Prostate gland (tissue), 2 donors: ENCODE measurements around the gene UBR4. TPM values are rescaled to one million over a fixed set of nuclear protein-coding genes. Genes with fewer than 3 reads are reported as not detected.
"Not testable (repeated sequence)": the region's sequence is repeated elsewhere in the genome, so short reads cannot be mapped to it uniquely, and the experiment has no call there.

Experiments used
- DNase-seq: peaks from one replicate; pipeline ENCODE4 v3.0.0-alpha.2; 2019; ENCODE audit warnings: low spot score
- H3K27ac ChIP-seq, 2 donors: fragments of 200-600 bp; sonication (generic); 2 replicates each; pipeline ENCODE4 v1.5.1; 2017 to 2019
- H3K27me3 ChIP-seq: fragments of 200-600 bp; sonication (generic); replicated peaks from 2 replicates; pipeline ENCODE4 v1.5.1; 2019; ENCODE audit not compliant: insufficient read depth
- H3K36me3 ChIP-seq, 2 donors: fragments of 200-600 bp; sonication (generic); 1 replicate in 1 of 2; 2 replicates in 1 of 2; pipeline versions ENCODE4 v1.5.1 to v1.8.1; 2017 to 2019
- H3K4me1 ChIP-seq: fragments of 200-600 bp; sonication (generic); replicated peaks from 2 replicates; pipeline ENCODE4 v1.5.1; 2019
- H3K4me3 ChIP-seq, 2 donors: fragments of 200-600 bp; sonication (generic); 2 replicates each; pipeline ENCODE4 v1.5.1; 2017 to 2019
- H3K9me3 ChIP-seq: fragments of 200-600 bp; sonication (generic); 2 replicates; pipeline ENCODE4 v1.5.1; 2017
- POLR2A ChIP-seq: fragments of 450-650 bp; IDR thresholded peaks from one replicate; pipeline ENCODE4 v1.6.1; 2016; ENCODE audit warnings: antibody characterized with exemption, mild to moderate bottlenecking
- POLR2AphosphoS5 ChIP-seq: sonication (generic); formaldehyde crosslinking; IDR thresholded peaks from one replicate; pipeline ENCODE4 v1.6.1; 2017; ENCODE audit warnings: antibody characterized with exemption
- WGBS: methylation state at CpG from one replicate; pipeline ENCODE4 v1.1.5; 2018; 5-methylcytosine and 5-hydroxymethylcytosine counted together
- intact Hi-C: fragments of 100-400 bp; cut with DNase I; formaldehyde crosslinking; loops from one replicate; pipeline ENCODE4 v1.14.2; 2022
- total RNA-seq, 2 donors: library from RNA; depleted of rRNA; stranded (reverse); fragments of >200 nt; gene quantifications; one replicate each; pipeline ENCODE4 v1.1.0, GENCODE V29; 2016
- TF ChIP-seq, protein P1 (sequence below), 4 experiments: fragments of 200-600 bp in 2 of 4; fragments of 450-650 bp in 2 of 4; sonication (generic) in 2 of 4; IDR thresholded peaks; 1 replicate in 3 of 4; 2 replicates in 1 of 4; pipeline ENCODE4 v1.5.1; 2016 to 2019; ENCODE audit warnings: antibody characterized with exemption in 4 of 4, mild to moderate bottlenecking in 2 of 4, moderate library complexity in 2 of 4

The UBR4 gene
- total RNA-seq, 2 donors from 2014 or later: 93.5 to 311 TPM

DNA sequence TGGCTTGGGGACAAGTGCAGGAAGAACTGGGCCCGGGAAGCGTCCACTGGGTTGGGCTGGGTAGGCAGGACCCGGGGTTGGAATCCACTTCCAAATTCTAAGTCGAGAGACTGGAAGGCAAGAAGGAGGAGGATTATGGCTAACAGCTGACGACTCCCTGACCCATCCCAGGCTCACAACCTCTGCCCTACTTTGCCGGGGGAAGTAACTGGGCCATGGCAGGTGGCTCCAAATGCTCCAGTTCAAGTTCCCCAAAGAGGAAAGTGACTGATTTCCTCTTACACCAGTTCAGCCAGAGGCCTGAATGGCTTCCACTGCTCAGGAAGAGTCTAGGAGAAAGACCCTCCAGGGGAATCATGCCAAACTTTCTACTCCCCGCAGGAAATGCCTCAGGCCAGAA lies 29.8 kb upstream of the UBR4 start:
- Histone ChIP-seq H3K9me3 (no peaks in the 10 kb centered on the region), H3K4me1 (no peaks in the 10 kb centered on the region), H3K36me3 (peaks cover 27 to 35% of the 10 kb centered on the region in 2 donors), H3K27me3 (no peaks in the 10 kb centered on the region), H3K4me3 (no peak overlapping the region), H3K27ac (no peak overlapping the region)
- no peak for DNase-seq
- 82% methylated on average over 7 of the region's 7 CpGs for WGBS
- intact Hi-C loops: loop anchor here (5.0 to 10.0 kb wide), 2 partner anchors 63 to 335 kb away; partner anchors contain the start of gene ALDH4A1
- TF ChIP-seq POLR2AphosphoS5: no peak
- TF ChIP-seq, protein P1, sequence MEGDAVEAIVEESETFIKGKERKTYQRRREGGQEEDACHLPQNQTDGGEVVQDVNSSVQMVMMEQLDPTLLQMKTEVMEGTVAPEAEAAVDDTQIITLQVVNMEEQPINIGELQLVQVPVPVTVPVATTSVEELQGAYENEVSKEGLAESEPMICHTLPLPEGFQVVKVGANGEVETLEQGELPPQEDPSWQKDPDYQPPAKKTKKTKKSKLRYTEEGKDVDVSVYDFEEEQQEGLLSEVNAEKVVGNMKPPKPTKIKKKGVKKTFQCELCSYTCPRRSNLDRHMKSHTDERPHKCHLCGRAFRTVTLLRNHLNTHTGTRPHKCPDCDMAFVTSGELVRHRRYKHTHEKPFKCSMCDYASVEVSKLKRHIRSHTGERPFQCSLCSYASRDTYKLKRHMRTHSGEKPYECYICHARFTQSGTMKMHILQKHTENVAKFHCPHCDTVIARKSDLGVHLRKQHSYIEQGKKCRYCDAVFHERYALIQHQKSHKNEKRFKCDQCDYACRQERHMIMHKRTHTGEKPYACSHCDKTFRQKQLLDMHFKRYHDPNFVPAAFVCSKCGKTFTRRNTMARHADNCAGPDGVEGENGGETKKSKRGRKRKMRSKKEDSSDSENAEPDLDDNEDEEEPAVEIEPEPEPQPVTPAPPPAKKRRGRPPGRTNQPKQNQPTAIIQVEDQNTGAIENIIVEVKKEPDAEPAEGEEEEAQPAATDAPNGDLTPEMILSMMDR (IDR thresholded peaks at IDR 0.05): no peak
- no peak for TF ChIP-seq POLR2A

DNA sequence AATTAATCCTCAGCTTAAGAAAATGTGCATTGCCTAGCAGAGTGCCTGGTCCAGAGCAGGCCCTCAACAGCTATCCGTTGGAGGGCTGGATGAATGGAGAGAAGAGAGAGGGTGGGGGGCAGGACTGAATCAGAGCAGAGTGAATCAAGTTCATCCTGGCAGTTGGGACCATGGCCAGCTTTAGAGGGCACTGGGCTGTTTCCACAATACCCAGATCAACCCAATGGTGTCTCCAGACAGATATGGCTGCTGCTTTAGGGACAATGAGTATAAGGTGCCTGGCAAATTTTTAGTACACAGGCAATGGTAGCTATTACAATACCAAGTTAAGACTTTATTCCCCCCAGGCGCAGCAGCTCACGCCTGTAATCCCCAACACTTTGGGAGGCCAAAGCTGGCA lies 24.2 kb upstream of the UBR4 start:
- Histone ChIP-seq H3K4me3 (no peak overlapping the region), H3K27me3 (no peaks in the 10 kb centered on the region), H3K27ac (no peak overlapping the region), H3K36me3 (peaks cover 4 to 17% of the 10 kb centered on the region in 2 donors), H3K4me1 (peaks cover 7% of the 10 kb centered on the region), H3K9me3 (no peaks in the 10 kb centered on the region)
- intact Hi-C loops: loop anchor here (10.0 kb wide), 1 partner anchor 329 kb away; the partner anchor contains the start of gene ALDH4A1
- no peak for DNase-seq
- no peak for TF ChIP-seq POLR2A
- no peak for TF ChIP-seq POLR2AphosphoS5
- TF ChIP-seq, protein P1 (IDR thresholded peaks at IDR 0.05): no peak
- 96% methylated on average over 3 of the region's 3 CpGs for WGBS

DNA sequence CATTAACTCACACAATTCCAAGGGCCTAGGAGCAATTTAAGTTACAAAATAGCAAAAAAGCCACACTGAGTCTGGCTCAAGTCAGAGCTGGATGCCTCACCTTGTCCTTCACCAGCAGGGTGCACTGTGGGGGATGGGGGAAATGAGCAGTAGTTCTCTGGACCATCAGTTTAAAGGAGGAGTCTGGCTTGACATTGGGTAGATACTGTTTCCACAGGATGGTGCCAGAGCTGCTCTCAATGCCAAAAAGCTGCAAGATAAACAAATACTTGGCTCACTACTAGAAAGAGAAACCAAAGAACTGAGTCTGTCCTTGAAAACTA lies 22.4 kb upstream of the UBR4 start:
- Histone ChIP-seq H3K36me3 (peaks cover 0 to 5% of the 10 kb centered on the region in 2 donors), H3K4me1 (peaks cover 7% of the 10 kb centered on the region), H3K9me3 (no peaks in the 10 kb centered on the region), H3K4me3 (no peak overlapping the region), H3K27ac (peak overlapping the region; percentile 46 to 51), H3K27me3 (no peaks in the 10 kb centered on the region)
- peak; percentile 40 for DNase-seq
- TF ChIP-seq POLR2AphosphoS5 (peak; percentile 70), POLR2A (no peak)
- TF ChIP-seq, protein P1 (IDR thresholded peaks at IDR 0.05): peak in 2 of 4 experiments; percentile 14 to 27
- intact Hi-C loops: loop anchor here (10.0 kb wide), 1 partner anchor 328 kb away; the partner anchor contains the start of gene ALDH4A1

DNA sequence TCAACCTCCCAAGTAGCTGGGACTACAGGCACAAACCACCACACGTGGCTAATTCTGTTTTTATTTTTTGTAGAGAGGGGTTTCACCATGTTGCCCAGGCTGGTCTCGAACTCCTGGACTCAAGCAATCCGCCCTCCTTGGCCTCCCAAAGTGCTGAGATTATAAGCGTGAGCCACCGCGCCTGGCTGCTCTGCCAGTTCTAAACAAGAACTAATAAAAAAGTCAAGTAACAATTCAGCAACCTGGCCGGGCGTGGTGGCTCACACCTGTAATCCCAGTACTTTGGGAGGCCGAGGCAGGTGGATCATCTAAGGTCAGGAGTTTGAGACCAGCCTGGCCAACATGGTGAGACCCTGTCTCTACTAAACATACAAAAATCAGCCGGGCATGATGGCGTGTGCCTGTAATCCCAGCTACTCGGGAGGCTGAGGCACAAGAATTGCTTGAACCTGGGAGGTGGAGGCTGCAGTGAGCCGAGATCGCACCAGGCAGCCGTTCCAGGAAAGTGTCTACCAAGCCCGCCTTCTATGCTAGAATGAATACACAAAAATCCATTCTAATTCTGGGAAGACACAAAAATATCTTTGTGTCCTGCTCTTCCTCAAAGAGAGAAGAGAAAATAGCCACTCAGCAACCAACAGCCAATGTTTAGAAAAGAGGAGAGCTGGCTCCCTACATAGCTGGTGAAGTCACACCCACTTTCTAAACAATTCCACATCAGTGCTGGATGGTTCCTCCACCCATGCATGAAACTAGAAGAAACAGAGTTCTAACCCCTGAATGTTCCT lies 21.9 kb upstream of the UBR4 start:
- not testable (repeated sequence) for DNase-seq, H3K4me3 ChIP-seq, H3K36me3 ChIP-seq, H3K4me1 ChIP-seq, H3K9me3 ChIP-seq, H3K27me3 ChIP-seq
- intact Hi-C loops: loop anchor here (10.0 kb wide), 1 partner anchor 327 kb away; the partner anchor contains the start of gene ALDH4A1
- 87% methylated on average over 16 of the region's 16 CpGs for WGBS
- H3K27ac ChIP-seq: peak overlapping the region; percentile 17 to 51

DNA sequence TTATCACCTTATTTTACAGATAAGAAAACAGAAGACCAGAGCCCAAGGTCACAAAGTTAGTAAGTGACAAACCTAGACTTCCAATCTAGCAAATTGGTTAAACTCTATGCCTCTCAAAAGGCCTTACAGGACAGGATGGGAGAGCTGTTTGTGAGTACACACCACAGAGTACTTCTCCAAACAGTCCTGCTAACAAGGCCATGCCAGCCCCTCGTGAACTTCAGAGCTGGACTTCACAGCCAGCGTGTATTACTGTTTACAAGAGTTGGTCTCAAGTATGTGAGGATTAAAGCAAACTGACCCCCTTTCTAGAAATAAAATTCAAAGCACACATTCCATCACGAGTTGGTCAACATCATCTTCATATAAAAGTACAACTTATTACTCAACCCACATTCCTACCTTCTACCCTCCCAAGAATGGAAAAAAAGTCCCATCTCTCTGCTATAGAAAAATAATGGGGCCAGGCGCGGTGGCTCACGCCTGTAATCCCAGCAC lies 19.8 kb upstream of the UBR4 start:
- H3K36me3 ChIP-seq: no peaks in the 10 kb centered on the region
- no peak overlapping the region for H3K4me3 ChIP-seq
- 56% methylated on average over 6 of the region's 6 CpGs for WGBS
- H3K9me3 ChIP-seq: no peaks in the 10 kb centered on the region
- H3K4me1 ChIP-seq: peaks cover 7% of the 10 kb centered on the region
- peak; percentile 16 for DNase-seq
- H3K27me3 ChIP-seq: no peaks in the 10 kb centered on the region
- TF ChIP-seq POLR2A (no peak), POLR2AphosphoS5 (peak; percentile 4)
- TF ChIP-seq, protein P1 (IDR thresholded peaks at IDR 0.05): no peak
- no peak overlapping the region for H3K27ac ChIP-seq
- intact Hi-C loops: loop anchor here (10.0 kb wide), 1 partner anchor 325 kb away; the partner anchor contains the start of gene ALDH4A1
